Germinal center (tissue), 1 donor: ENCODE results near the gene MYO5A.
"Not testable (repeated sequence)": the region's sequence is repeated elsewhere in the genome, so short reads cannot be mapped to it uniquely, and the experiment has no call there.

Experiments used
- DNase-seq: peaks from one replicate; pipeline ENCODE4 v3.0.0; 2012; ENCODE audit warnings: mixed read lengths, low spot score

The MYO5A gene

DNA sequence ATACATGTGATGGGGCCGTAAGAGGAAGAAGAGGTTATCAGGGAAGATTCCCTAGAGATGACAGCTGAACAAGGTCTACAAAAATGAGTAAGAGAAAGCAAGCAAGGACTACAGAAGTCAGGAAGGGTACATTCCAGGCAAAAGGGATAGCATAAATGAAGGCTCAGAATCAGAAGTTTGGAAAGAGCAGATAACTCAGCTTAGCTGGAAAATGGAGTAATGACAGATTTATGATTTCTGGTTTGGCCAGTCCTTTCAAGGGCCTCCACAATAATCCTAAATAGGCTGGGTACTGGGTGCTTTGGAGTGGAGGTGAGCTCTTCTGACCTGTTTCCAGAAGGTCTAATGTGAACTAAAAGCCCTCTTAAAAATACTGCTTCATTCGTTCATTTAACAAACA lies 110.7 kb downstream of the MYO5A start:
- no peak for DNase-seq

DNA sequence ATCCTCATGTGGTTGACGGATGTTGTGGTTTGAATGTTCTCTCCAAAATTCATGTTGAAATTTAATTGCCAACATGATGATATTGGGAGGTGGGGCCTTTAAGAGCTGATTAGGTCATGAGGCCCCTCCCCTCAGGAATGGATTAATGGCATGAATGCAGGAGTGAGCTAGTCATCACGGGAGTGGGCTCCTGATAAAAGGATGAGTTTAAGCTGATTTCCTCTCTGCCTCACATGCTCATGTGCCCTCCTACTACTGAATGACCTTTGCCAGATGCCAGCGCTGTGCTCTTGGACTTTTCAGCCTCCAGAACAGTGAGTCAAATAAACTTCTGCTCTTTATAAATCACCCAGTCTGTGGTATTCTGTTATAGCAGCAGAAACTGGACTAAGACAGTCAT lies 111.2 kb downstream of the MYO5A start:
- DNase-seq, result no peak

GRCh38 chr15:52416566-52416965 lies 112.1 kb downstream of the MYO5A start:
- not testable (repeated sequence) for DNase-seq

GRCh38 chr15:52415628-52416027 lies 113.1 kb downstream of the MYO5A start:
- DNase-seq, result no peak

- DNase-seq, result no peak
Measured at GRCh38 chr15:52414936-52415335, 113.7 kb downstream of the MYO5A start.

DNA sequence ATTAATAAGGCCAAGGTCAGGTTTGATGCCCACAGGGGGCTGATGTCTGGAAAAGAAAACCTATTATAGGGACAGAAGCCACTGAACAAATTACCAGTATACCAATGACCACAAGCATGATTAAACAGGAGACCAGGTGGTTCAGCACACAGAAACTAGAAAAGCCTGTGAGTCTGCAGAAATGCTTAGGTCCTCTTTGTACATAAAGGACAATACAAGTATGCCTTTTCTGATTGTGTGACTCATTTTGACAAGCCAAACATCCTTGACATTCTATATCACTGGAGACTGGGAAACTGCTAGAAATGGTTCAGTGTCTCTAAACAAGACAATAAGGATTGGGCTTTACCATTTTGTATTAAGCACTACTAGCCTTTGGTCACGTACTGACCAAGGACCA lies 119.9 kb downstream of the MYO5A start:
- DNase-seq, result no peak

- no peak for DNase-seq
Measured at GRCh38 chr15:52407374-52407773, 121.3 kb downstream of the MYO5A start.

DNA sequence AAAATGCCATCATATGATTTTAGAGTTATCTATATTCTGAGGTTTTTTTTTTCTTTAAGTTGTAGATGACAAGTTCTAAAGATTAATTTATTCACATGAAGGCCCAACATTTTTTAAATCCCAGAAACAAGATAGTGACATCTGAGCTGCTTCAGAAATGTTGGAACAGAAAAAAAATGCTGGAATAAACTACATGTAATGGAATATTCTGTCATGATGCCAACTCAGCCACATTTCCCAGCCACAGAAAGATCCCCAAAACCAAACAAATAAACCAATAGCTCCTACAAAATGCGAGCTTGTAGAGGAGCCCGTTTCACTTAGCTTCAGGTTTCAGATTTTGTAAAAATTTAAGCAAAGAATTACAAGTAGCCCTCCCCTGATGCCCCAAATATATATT lies 122.1 kb downstream of the MYO5A start:
- DNase-seq, result no peak

DNA sequence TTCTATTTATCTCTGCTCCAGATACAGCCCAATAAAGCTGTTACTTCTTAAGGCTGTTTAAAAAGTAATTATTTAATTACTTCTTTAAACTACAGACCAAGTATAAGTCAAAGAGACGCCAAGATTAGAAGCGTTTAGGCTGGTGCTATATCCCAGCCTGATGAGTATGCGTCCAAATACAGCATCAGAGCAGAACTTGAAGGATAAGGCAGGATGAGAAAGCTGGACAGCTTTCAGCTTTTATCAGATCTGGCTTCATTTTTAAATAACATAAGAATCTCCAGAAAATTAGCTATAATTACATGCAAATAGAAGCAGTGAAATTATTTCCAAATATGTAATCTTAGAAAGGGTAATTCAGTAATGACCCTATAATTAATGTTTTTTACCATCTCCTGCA lies 122.8 kb downstream of the MYO5A start:
- no peak for DNase-seq

- no peak for DNase-seq
Measured at GRCh38 chr15:52397118-52397517, 131.6 kb downstream of the MYO5A start.

DNA sequence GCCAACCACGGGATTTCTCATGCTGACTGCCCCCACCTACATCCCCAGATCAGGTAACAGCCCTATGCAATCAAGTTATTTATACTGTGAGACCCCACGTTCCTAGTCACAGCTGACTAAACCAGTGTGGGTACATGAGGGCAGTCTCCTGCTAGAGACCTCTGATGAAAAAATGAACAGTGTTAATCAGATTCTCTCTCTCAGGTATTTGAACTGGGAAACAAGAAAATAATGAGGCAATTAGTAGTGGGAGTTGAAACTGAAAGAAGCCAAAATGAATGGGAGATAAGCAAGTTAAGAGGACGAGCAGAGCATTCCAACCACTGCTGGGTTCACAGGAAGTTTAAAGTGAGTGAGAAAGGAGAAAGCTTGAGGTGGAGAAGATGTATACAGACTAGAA lies 134.6 kb downstream of the MYO5A start:
- no peak for DNase-seq

- DNase-seq, result no peak
Measured at GRCh38 chr15:52392008-52392687, 136.5 kb downstream of the MYO5A start.

DNA sequence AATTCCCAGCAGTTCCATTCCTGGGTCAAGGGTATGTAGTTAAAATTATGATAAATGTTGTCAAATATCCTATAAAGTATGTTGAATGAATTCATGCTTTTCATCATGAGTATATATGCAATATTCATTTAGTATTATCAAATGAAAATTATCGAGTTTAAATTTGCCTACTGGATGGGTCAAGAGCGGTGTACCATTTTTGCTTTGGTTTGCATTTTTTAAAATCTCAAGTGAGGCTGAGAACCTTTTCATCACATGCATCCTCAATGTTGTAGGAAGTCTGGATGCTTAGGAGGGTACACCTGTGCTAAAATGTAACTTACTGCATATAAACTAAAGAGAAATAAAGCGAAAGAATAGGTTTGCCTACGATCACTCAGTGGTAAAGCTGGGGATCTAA lies 137.6 kb downstream of the MYO5A start:
- DNase-seq, result no peak

GRCh38 chr15:52385670-52386069 lies 143.0 kb downstream of the MYO5A start:
- DNase-seq, result no peak

DNA sequence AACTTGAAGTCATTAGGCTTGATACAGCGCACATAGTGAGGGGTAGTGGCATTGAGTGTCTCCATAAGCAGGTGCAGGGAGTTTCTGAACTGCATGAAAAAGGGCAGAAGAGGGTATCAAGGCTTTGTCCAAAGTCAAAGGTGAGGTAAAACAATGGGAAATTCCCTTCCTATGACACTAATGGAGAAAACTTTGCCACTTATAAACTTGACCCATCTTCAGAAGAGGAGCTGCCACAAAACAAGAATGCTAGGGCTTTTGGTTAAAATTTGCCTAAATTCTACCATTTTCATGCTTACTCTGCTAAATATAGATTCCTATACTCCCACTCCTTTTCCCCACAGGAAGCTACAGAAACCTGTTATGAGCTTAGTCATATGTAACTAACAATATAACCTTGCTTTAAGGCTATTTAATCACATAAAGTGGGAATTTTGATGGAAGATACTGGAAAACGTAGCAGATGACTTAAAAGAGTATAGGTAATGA lies 145.5 kb downstream of the MYO5A start:
- DNase-seq, result no peak

DNA sequence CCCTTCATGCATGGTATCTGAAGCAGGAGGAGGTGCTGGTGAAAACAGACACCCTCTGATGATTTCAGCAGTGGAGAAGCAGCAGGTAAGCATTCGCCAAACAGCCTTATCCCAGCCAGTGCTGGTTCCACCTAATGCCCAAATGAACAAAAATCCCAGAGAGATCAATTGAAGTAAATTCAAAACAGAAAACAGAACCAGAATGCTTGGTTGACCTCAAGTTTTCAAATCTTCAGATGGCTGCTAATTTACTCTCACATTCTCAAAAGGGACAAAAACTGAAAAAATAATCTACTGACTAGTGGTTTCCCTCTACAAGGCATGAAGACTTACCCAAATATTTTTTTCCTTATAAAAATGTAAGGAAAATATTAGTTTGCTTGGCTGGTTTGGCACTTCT lies 146.0 kb downstream of the MYO5A start:
- DNase-seq, result no peak

GRCh38 chr15:52379395-52380106 lies 149.1 kb downstream of the MYO5A start:
- peak; percentile 7 for DNase-seq

DNA sequence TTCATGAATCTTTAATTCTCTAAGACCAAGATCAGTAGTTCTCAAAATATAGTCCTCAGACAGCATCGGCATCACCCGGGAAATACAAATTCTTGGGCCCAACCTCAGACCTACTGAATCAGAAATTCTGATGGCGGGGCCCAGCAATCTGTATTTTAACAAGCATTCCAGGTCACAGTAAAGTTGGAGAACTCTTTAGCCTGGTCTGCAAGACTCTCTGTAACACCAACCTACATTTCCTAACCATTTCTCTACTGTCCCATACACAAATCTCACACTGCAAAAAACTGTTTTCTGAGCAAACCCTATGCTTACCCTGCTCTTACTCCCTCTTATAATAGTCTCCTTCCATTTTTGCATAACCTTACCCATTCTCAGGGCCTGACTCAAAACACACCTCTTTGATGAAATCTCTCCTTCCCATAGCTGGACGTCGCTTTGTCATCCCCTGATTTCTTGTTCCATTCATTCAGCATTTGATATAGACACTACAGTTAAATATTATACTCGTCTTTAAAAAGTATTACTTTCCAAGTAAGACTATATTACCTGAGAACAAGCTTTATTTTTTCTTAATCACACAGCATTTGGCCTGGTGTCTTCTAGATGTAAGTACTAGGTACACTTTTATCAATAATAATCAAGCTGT lies 149.8 kb downstream of the MYO5A start:
- DNase-seq, result no peak

DNA sequence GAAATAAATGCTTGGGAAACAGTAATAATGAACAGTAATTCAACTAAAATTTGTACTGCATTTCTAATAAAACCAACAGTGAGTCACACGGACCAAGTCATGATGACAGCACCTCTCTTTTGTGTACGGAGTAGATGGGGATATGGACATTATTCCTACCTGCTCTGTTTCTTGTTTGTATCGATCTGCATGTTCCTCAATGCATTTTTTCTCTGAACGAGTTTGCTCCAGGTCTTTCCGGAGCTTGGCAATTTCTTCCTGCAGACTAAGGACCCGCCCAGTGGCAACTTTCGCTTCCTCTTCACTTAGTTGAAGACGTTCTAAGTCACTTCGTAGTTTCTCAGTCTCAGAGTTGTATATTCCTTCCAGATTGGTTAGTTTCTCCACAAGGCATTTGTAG lies 158.7 kb downstream of the MYO5A start:
- no peak for DNase-seq

DNA sequence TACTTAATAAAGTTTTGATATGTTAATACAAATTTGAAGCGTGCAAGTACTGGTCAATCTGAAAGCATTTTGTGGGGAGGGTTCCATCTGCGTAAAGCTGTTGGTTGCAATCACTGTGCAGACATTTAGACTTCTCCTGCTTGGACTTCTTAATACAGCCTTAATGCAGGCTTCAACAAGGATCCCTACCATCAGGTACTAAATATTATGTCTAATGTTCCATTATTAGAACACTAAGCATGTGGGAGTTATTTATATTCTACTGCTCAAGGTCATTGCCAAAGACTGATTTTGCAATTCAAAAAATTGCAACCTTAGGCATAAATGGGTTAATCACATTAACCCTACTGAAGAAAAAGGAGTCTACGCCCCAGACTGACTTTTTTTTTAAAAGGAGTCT lies 159.2 kb downstream of the MYO5A start:
- DNase-seq, result no peak

GRCh38 chr15:52369030-52369429 lies 159.7 kb downstream of the MYO5A start:
- no peak for DNase-seq

- DNase-seq, result no peak
Measured at GRCh38 chr15:52368402-52368801, 160.3 kb downstream of the MYO5A start.

DNA sequence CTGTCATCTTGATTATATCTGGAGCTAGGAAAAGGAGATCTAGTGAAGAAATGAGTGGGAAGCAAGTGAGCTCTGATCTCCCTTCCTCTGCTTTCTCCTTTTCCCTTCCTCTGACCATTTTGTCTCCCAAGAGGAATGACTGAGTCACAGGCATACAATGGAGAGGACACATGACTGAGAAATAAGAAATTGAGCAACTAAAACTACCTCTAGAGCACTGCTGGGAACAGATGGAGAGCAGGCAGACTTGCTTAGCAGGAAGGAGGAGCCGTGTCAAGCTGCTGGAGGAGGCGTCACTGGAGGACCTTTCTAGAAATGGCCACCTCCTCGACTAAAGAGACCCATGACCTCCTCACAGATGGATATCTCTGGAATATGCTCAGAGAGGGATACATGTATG lies 166.2 kb downstream of the MYO5A start:
- no peak for DNase-seq
